IMR-90 (cell line): ENCODE results near the gene LTO1. TPM values are rescaled to one million over a fixed set of nuclear protein-coding genes. Genes with fewer than 3 reads are reported as not detected.
A peak's percentile ranks its signal among the peaks of the same experiment; 100 is the strongest.

Source experiments
- ATAC-seq: fragments of 200-7000 bp; cut with Tn5 transposase; 2 replicates; pipeline ENCODE4 v1.9.1; 2020; ENCODE audit warnings: low read depth, mild to moderate bottlenecking, moderate library complexity
- BruUV-seq: library from RNA; stranded (reverse); fragments of 400-500 nt; replicated peaks from 2 replicates; lab custom pipeline; 2021; lab: Mats Ljungman, UMichigan
- CTCF ChIA-PET: fragments of 300-600 bp; formaldehyde crosslinking; extraction: SDS; loops from one replicate; lab custom pipeline; 2021; ENCODE audit warnings: antibody characterized with exemption; lab: Yijun Ruan, JAX
- POLR2A ChIA-PET: fragments of 300-600 bp; sonication (Branson Sonifier 250); formaldehyde crosslinking; loops from one replicate; lab custom pipeline; 2022; ENCODE audit warnings: antibody characterized with exemption; ENCODE audit not compliant: unreplicated experiment; lab: Charles Lee
- DNase-seq: peaks from one replicate; pipeline ENCODE4 v3.0.0; 2013
- H2AFZ ChIP-seq: replicated peaks from 2 replicates; pipeline ENCODE3; 2013; ENCODE audit warnings: low read length, mild to moderate bottlenecking; ENCODE audit not compliant: poor library complexity
- H2AK5ac ChIP-seq: 2 replicates; pipeline ENCODE4 v1.6.1; 2013; ENCODE audit warnings: low read depth, low read length, inconsistent platforms
- H2AK9ac ChIP-seq: replicated peaks from 2 replicates; pipeline ENCODE3; 2013; ENCODE audit warnings: mild to moderate bottlenecking, low read depth, low read length, moderate library complexity; ENCODE audit not compliant: poor library complexity
- H2BK120ac ChIP-seq: 2 replicates; pipeline ENCODE4 v1.6.1; 2013; ENCODE audit warnings: low read depth, low read length, inconsistent platforms
- H2BK15ac ChIP-seq: 3 replicates; pipeline ENCODE4 v1.6.1; 2013; ENCODE audit warnings: low read depth, low read length, inconsistent platforms
- H2BK20ac ChIP-seq: 2 replicates; pipeline ENCODE4 v1.6.1; 2013; ENCODE audit warnings: low read depth, mild to moderate bottlenecking, inconsistent platforms, low read length, moderate library complexity
- H2BK5ac ChIP-seq: 2 replicates; pipeline ENCODE4 v1.6.1; 2013; ENCODE audit warnings: mild to moderate bottlenecking, low read depth, low read length, inconsistent platforms; ENCODE audit not compliant: poor library complexity, severe bottlenecking
- H3K14ac ChIP-seq: replicated peaks from 2 replicates; pipeline ENCODE4 v1.6.1; 2013; ENCODE audit warnings: low read depth, low read length, inconsistent platforms
- H3K18ac ChIP-seq: 2 replicates; pipeline ENCODE4 v1.6.1; 2013; ENCODE audit warnings: low read depth, low read length, control low read depth
- H3K23ac ChIP-seq: 2 replicates; pipeline ENCODE4 v1.6.1; 2013; ENCODE audit warnings: low read depth, low read length, inconsistent platforms
- H3K27ac ChIP-seq: 2 replicates; pipeline ENCODE4 v1.5.1; 2013; ENCODE audit warnings: mild to moderate bottlenecking, control low read depth, low read length; ENCODE audit not compliant: insufficient read depth
- H3K27me3 ChIP-seq: 2 replicates; pipeline ENCODE4 v1.6.1; 2013; ENCODE audit warnings: low read length; ENCODE audit not compliant: control insufficient read depth, insufficient read depth
- H3K36me3 ChIP-seq: 2 replicates; pipeline ENCODE4 v1.6.1; 2013; ENCODE audit warnings: low read length, mixed read lengths; ENCODE audit not compliant: control insufficient read depth, insufficient read depth
- H3K4ac ChIP-seq: 2 replicates; pipeline ENCODE4 v1.6.1; 2013; ENCODE audit warnings: low read depth, low read length, inconsistent platforms
- H3K4me1 ChIP-seq: 2 replicates; pipeline ENCODE4 v1.6.1; 2013; ENCODE audit warnings: low read length, mixed read lengths; ENCODE audit not compliant: control insufficient read depth, insufficient read depth
- H3K4me2 ChIP-seq: 2 replicates; pipeline ENCODE4 v1.6.1; 2013; ENCODE audit warnings: low read depth, mild to moderate bottlenecking, control low read depth, low read length, moderate library complexity
- H3K4me3 ChIP-seq: 2 replicates; pipeline ENCODE4 v1.5.1; 2013; ENCODE audit warnings: low read depth, mild to moderate bottlenecking, control low read depth, low read length, moderate library complexity; ENCODE audit not compliant: insufficient read depth
- H3K56ac ChIP-seq: 2 replicates; pipeline ENCODE4 v1.6.1; 2013; ENCODE audit warnings: low read length, inconsistent platforms; ENCODE audit not compliant: insufficient read depth; ENCODE audit errors: extremely low read depth
- H3K79me1 ChIP-seq, 2 experiments: 2 replicates each; pipeline ENCODE4 v1.6.1; 2013; ENCODE audit warnings: low read length in 2 of 2, inconsistent platforms in 1 of 2, low read depth in 1 of 2
- H3K9ac ChIP-seq: 2 replicates; pipeline ENCODE4 v1.6.1; 2013; ENCODE audit warnings: low read depth, low read length, control low read depth
- H3K9me1 ChIP-seq: 2 replicates; pipeline ENCODE4 v1.6.1; 2013; ENCODE audit warnings: low read length, inconsistent platforms; ENCODE audit not compliant: insufficient read depth
- H3K9me3 ChIP-seq: 2 replicates; pipeline ENCODE4 v1.6.1; 2013; ENCODE audit warnings: low read length; ENCODE audit not compliant: control insufficient read depth, insufficient read depth
- H4K20me1 ChIP-seq: 2 replicates; pipeline ENCODE4 v1.6.1; 2013; ENCODE audit warnings: low read length, inconsistent platforms; ENCODE audit not compliant: insufficient read depth
- H4K5ac ChIP-seq: 2 replicates; pipeline ENCODE4 v1.6.1; 2013; ENCODE audit warnings: mild to moderate bottlenecking, low read depth, low read length, control low read depth
- H4K8ac ChIP-seq, 2 experiments: 2 replicates each; pipeline ENCODE4 v1.6.1; 2013; ENCODE audit warnings: low read depth in 2 of 2, low read length in 2 of 2, control low read depth in 1 of 2, inconsistent platforms in 1 of 2
- H4K91ac ChIP-seq: 2 replicates; pipeline ENCODE4 v1.6.1; 2013; ENCODE audit warnings: low read depth, low read length, inconsistent platforms; ENCODE audit not compliant: insufficient read depth
- MAFK ChIP-seq: IDR thresholded peaks from 2 replicates; pipeline ENCODE4 v1.6.1; 2012; ENCODE audit warnings: low read depth, low read length, improper control_type of control experiment
- POLR2A ChIP-seq: IDR thresholded peaks from 2 replicates; pipeline ENCODE4 v1.6.1; 2012; ENCODE audit warnings: mild to moderate bottlenecking, low read depth, low read length
- RAD21 ChIP-seq: IDR thresholded peaks from 2 replicates; pipeline ENCODE4 v1.6.1; 2012; ENCODE audit warnings: low read length, improper control_type of control experiment
- RFX5 ChIP-seq: IDR thresholded peaks from 2 replicates; pipeline ENCODE4 v1.8.0; 2012; ENCODE audit warnings: low read depth, mild to moderate bottlenecking, low read length, moderate library complexity
- SMC3 ChIP-seq: fragments of 150-350 bp; IDR thresholded peaks from 2 replicates; pipeline ENCODE4 v1.6.1; 2016; ENCODE audit warnings: low read depth, mild to moderate bottlenecking, antibody characterized with exemption, low read length, moderate library complexity
- WGBS, 2 experiments: methylation state at CpG; one replicate each; pipeline versions ENCODE4 v1.1.5 to v1.1.7; 2013; ENCODE audit warnings: missing lambda C conversion rate in 2 of 2; ENCODE audit not compliant: insufficient read length in 1 of 2; ENCODE audit errors: extremely low coverage in 2 of 2; 5-methylcytosine and 5-hydroxymethylcytosine counted together
- dilution Hi-C: fragments of 300-500 bp; cut with HindIII; formaldehyde crosslinking; loops from one replicate; pipeline ENCODE4 v1.14.3; 2018; ENCODE audit warnings: low sequenced_read_pairs; ENCODE audit not compliant: unreplicated experiment
- in situ Hi-C: fragments of 300-500 bp; cut with MboI; formaldehyde crosslinking; loops from 3 replicates; pipeline ENCODE4 v1.14.3; 2019; ENCODE audit warnings: low sequenced_read_pairs, inconsistent platforms, mixed read lengths
- intact Hi-C: fragments of 100-400 bp; cut with micrococcal nuclease; formaldehyde crosslinking; loops from 2 replicates; pipeline ENCODE4 v1.10.0; 2022
- polyA plus RNA-seq, 3 experiments: library from polyadenylated mRNA; depleted of rRNA; stranded (reverse); fragments of >200 nt; gene quantifications; 2 replicates each; pipeline ENCODE4 v1.2.3, GENCODE V29; 2012; ENCODE audit warnings: low replicate concordance in 1 of 3
- total RNA-seq: library from RNA; depleted of rRNA; stranded (reverse); fragments of >200 nt; gene quantifications from 2 replicates; pipeline ENCODE4 v1.2.3, GENCODE V29; 2012
- TF ChIP-seq, protein P1 (sequence below): conservative IDR thresholded peaks from 2 replicates; pipeline ENCODE4 v1.5.1; 2012; ENCODE audit warnings: mild to moderate bottlenecking, low read depth, low read length, improper control_type of control experiment

LTO1 gene
- total and polyA plus RNA-seq, 2 of the 4 experiments (the other 2 are of a cell fraction) = 8.2 to 23.5 TPM

- no peak for TF ChIP-seq RFX5
- TF ChIP-seq RAD21 = peak; percentile 43
- TF ChIP-seq, protein P1, sequence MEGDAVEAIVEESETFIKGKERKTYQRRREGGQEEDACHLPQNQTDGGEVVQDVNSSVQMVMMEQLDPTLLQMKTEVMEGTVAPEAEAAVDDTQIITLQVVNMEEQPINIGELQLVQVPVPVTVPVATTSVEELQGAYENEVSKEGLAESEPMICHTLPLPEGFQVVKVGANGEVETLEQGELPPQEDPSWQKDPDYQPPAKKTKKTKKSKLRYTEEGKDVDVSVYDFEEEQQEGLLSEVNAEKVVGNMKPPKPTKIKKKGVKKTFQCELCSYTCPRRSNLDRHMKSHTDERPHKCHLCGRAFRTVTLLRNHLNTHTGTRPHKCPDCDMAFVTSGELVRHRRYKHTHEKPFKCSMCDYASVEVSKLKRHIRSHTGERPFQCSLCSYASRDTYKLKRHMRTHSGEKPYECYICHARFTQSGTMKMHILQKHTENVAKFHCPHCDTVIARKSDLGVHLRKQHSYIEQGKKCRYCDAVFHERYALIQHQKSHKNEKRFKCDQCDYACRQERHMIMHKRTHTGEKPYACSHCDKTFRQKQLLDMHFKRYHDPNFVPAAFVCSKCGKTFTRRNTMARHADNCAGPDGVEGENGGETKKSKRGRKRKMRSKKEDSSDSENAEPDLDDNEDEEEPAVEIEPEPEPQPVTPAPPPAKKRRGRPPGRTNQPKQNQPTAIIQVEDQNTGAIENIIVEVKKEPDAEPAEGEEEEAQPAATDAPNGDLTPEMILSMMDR = peak; percentile 30
- no peak for TF ChIP-seq POLR2A
- TF ChIP-seq MAFK = no peak
- no peak for TF ChIP-seq SMC3
- no peak overlapping the region for H4K8ac ChIP-seq
- H3K4me2 ChIP-seq = no peak overlapping the region
- intact Hi-C loops (loop anchor here (2.0 kb wide), 1 partner anchor 513 kb away; no protein-coding TSS in a partner anchor), dilution Hi-C loops (no loop called here), in situ Hi-C loops (no loop called here)
- no peaks in the 10 kb centered on the region for H3K79me1 ChIP-seq
- H2AK9ac ChIP-seq = no peak overlapping the region
- no peak for ATAC-seq
- BruUV-seq = no TSS peak
- H3K27me3 ChIP-seq = peaks cover 3% of the 10 kb centered on the region; the same call in 1 of the 2 replicates
- H2BK20ac ChIP-seq = no peak overlapping the region
- no peak overlapping the region for H3K27ac ChIP-seq
- no peak for DNase-seq
- H4K20me1 ChIP-seq = 0 out of 2 replicates have a peak, but pooled peaks cover 4% of the 10 kb centered on the region
- no peak overlapping the region for H3K56ac ChIP-seq
- H2BK120ac ChIP-seq = no peak overlapping the region
- WGBS, 2 experiments = 0% methylated on average over 1 of the region's 9 CpGs; no CpG with 5 or more reads in 1 of the 2 experiments
- ChIA-PET CTCF (no interaction called here), POLR2A (no interaction called here)
- no peak overlapping the region for H2BK15ac ChIP-seq
- H3K9me3 ChIP-seq = 0 out of 2 replicates have a peak, but pooled peaks cover 2% of the 10 kb centered on the region
- H3K9me1 ChIP-seq = no peaks in the 10 kb centered on the region
- H3K9ac ChIP-seq = no peak overlapping the region
- no peak overlapping the region for H3K4me3 ChIP-seq
- H3K4ac ChIP-seq = no peak overlapping the region
- H2AK5ac ChIP-seq = no peak overlapping the region; the same call in 1 of the 2 replicates
- H2AFZ ChIP-seq = peak overlapping the region; percentile 67
- H3K18ac ChIP-seq = no peak overlapping the region
- H3K23ac ChIP-seq = no peak overlapping the region
- no peak overlapping the region for H4K91ac ChIP-seq
- H3K14ac ChIP-seq = no peak overlapping the region
- no peak overlapping the region for H4K5ac ChIP-seq
- no peaks in the 10 kb centered on the region for H3K36me3 ChIP-seq
- H3K4me1 ChIP-seq = no peaks in the 10 kb centered on the region
- H2BK5ac ChIP-seq = no peak overlapping the region
Measured at GRCh38 chr11:69683764-69684333, 8.7 kb upstream of the LTO1 start.
